ENCODE measurements around the gene IGFN1.
A peak's percentile ranks its signal among the peaks of the same experiment; 100 is the strongest.
"Not testable (repeated sequence)": the region's sequence is repeated elsewhere in the genome, so short reads cannot be mapped to it uniquely, and the experiment has no call there.

Gene IGFN1

DNA sequence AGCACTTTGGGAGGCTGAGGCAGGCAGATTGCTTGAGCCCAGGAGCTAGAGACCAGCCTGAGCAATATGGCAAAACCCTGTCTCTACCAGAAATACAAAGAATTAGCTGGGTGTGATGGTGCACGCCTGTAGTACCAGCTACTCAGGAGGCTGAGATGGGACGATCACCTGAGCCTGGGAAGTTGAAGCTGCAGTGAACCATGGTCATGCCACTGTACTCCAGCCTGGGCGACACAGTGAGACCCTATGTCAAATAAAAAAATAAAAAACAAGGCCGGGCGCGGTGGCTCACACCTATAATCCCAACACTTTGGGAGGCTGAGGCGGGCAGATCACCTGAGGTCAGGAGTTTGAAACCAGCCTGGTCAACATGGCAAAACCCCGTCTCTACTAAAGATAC is 27.6 kb upstream of the IGFN1 start:
- DNase-seq (ENCODE audit: low read depth in 3 of 3, low spot score in 1 of 3), result not testable (repeated sequence)

DNA sequence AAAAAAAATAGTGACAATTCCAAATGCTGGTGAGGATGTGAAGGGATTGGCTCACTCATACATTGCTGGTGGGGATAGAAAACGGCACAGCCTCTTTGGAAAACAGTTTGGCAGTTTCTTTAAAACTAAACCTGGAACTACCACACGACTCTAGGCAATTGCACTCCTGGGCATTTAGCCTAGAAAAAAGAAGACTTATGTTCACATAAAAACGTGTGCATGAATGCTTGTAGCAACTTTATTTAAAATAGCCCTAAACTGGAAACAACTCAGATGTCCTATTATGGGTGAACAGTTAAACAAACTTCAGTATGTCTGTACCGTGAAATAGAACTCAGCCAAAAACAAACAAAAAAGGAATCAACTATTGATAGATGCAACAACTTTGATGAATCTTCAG is 26.9 kb upstream of the IGFN1 start:
- DNase-seq (ENCODE audit: low read depth in 3 of 3, low spot score in 1 of 3), result no peak

DNA sequence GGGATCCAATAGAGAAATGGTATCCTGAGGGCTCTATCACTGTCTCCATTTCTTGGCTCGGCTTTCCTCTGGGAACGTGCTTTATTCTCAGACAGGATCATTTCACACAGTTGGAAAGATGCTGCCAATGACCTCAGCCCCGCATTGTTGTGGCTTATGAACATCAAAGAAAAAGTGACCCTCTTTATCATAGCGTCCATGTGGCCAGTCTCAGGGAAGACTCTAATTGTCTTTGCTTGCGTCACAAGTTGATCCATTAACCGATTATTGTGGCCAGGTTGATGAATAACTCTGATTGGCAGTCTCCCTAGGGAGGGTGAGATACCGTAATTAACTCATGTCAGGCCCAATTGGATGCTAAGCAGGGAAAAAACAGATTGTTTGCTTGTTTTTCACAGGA is 26.0 kb upstream of the IGFN1 start:
- no peak for DNase-seq (ENCODE audit: low read depth in 3 of 3, low spot score in 1 of 3)

DNA sequence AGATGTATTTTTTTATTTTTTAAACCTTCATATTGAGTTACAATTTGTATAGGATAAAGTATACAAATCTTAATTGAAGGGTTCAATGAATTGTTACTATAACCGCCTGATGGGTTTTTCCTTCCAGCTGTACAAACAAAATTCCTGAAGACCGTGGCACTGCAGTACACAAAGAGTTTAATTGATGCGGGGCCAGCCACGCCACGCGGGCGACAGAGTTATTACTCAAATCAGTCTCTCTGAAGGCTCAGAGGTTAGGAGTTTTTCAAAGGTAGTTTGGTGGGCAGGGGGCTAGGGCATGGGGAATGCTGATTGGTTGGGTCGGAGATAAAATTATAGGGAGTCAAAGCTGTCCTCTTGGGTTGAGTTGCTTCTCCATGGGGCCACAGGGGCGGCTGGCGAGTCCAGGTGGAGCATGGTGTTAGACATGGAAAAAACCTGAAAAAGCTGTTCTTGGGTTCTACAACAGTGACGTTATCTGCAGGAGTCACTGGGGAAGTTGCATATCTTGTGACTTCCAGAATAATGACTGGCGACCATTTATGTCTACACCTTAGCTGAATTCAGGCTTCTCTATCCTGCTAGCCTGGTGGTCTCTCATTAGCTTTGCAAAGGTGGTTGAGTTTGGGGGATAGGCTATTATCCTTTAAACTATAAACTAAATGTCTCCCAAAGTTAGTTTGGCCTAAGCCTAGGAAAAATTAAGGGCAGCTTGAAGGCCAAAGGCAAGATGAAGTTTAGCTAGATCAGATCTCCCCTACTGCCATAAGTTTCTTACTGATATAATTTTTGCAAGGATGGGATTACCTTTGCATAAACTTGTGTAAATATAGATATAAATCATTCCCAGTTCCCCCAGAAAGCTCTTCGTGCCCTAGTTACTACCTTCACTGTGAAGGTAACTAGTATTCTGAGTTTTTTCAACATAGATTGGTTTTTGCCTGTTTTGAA is 23.3 kb upstream of the IGFN1 start:
- no peak for DNase-seq (ENCODE audit: low read depth in 3 of 3, low spot score in 1 of 3)

DNA sequence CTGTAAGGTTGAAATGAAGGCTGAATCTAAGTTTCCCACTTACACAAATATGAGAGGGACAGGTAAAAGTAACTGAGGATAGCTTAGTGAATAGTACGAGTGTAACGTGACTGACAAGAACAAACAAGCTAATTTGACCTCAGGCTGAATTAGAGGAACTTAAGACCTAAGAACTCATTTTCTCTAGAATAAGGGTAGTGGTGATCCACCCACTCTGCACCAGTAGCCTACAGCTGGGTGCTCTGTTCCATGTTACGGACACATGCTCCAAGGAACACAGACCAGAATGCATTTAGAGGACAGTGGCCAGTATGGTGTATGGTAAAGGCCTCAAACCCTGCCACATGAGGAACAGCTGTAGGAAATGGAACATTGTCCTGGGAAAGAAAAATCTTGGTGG is 21.4 kb upstream of the IGFN1 start:
- no peak for DNase-seq (ENCODE audit: low read depth in 3 of 3, low spot score in 1 of 3)

DNA sequence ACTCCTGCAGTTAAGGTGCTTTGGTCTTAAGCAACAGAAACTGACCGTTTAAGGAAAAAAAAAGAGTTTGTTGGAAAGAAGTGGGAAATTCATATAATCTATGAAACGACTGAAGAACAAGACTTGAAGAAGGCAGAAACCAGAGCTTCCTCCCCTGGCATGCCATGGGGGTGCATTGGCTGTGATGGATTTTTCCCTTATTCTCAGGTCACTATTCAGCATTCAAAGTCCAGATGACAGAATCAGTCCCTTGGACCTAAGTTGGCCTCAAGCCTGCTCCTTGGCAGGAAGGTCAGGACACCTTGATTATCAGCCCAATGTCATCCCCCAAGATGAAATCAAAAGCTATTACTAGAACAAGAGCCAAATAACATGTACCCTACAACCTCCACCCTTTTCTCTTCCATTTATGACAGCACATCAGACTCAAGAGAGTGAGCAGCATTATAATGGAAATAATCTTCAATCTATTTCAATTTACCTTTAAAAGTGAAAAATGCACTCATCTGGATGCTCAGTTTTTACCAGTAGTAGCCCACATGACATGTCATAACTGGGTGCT is 20.6 kb upstream of the IGFN1 start:
- DNase-seq (ENCODE audit: low read depth in 3 of 3, low spot score in 1 of 3), result no peak

DNA sequence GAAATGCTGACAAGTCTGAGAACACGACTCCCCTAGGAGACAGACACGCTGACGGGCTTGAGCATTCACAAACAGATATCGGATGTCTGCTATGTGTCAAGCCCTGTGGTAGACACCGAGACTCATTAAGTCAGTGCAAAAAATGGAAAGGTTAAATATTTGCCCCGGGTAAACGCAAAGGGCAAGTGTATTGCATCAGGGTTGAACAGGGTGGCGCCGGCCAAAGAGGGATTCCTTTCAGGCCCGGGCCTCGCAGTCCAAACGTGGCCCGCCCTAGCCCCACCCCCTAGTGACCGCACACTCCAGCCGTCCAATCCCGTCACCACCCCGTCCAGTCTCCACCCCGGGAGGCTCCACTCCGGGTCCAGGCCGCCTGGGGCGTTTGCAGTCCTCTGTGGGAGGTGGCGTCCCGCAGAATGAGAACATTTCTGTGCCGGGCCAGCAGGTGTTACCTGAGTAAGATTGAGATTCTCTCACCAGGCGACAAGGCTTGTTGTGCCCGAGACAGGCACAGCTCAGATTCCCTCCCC is 20.0 kb upstream of the IGFN1 start:
- DNase-seq (ENCODE audit: low read depth in 3 of 3, low spot score in 1 of 3), result peak in 2 of 3 donors; percentile 10 to 46

DNA sequence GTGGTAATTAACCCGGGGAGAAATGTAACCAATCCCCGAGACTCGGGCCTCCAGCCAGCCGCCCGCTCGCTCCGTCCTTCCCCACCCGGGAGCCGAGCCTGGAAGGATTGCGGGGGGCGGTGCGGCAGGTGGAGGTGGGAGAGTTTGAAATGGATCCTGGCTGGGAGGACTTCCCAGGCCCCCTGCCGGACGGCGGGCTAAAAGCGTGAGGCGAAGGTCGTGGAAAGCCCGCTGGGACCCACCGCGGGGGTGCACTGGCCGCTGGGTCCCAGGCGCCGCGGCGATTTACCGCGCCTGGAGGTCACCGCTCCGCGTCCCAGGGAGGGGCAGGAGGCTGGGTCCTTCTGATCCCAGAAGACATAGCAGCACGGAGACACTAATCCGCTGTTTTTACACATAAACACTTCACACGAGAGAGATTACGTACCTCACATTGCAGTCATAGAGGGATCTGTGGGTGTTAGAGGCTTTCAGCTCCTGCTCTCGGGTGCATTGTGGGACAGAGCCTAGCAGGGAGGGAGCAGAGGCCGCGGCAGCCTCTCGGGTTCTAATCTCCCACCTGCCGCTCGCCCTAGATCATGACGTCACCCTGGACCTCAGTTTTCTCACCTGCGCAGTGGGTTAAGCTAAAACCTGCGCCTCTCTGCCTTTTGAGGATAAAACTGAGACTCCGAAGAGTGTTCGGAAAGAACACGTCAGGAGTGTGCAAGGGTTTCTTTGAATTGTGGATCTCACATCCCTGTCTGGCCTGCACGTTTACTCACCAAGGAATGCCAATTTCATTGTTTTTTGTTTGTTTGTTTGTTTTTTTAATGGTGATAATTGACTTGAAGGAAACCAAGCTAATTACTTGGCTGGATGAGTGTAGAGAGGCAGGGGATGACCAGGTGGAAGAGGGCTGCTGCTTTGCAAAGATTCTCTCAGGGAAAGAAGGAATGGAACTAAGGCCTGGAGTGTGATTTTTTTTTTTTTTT is 19.3 kb upstream of the IGFN1 start:
- peak in 1 of 3 donors; percentile 21 for DNase-seq (ENCODE audit: low read depth in 3 of 3, low spot score in 1 of 3)

DNA sequence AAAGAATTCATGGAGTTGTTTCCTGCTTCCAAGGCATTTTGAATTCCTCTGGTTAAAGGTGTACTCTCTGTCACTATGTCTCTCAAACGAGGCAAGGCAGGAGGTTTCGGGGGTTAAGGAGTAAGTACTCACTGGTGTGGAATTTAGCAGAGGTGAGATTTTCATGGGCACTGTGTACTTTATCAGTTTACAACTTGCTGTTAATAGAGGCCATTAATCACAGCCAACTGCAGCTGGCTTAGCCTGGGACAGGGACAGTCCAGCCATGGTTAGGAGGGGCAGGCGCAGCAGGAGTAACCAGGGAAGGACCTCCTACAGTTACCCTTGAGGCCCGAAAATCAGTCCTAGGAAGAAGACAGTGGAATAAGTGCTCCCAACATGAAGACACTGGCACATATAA is 18.3 kb upstream of the IGFN1 start:
- DNase-seq (ENCODE audit: low read depth in 3 of 3, low spot score in 1 of 3), result no peak

DNA sequence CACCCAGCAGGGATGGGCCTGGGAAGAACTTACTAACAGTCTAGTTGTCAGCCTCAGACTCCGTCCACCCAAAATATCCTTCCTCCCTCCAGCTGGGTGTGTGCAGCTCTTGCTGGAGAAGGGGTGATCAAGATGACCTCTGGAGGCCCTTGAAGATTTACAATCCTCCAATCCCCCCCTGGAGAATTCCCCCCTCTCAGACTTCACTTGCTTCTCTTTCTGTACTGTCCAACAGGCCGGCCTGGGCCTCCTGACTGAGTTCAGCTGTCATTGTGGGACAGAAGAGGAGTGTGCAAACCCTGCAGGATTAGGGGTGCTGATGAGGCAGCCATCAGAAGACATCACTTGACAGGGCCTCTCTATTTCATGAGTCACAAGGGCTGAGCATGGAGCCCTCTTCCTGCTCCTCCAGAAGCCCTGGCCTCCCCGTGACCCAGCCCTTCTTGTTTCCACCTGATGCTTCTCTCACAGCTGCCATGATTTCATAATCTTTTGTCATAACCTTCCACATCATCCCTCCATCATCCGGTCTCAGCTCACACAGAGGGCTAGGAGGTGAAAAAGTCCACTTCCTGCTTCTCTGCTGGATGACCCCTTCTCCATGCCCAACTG is 17.5 kb upstream of the IGFN1 start:
- DNase-seq (ENCODE audit: low read depth in 3 of 3, low spot score in 1 of 3), result no peak

DNA sequence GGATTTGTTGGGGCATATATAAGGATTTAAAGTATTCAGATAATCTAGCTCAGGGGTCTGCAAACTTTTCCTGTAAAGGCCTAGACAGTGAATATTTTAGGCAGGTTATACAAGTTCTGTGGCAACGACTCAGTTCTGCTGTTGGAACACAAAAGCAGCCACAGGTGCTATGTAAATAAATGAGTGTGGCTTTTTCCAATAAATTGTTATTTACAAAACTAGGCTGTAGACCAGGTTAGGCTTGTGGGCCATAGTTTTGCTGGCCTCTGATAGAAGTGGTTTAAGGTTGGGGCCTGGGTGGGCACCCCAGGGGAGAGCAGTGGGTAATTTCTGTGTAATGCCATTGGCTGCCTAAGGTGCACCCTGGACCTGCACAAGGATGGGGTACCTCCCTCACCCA is 16.9 kb upstream of the IGFN1 start:
- no peak for DNase-seq (ENCODE audit: low read depth in 3 of 3, low spot score in 1 of 3)

DNA sequence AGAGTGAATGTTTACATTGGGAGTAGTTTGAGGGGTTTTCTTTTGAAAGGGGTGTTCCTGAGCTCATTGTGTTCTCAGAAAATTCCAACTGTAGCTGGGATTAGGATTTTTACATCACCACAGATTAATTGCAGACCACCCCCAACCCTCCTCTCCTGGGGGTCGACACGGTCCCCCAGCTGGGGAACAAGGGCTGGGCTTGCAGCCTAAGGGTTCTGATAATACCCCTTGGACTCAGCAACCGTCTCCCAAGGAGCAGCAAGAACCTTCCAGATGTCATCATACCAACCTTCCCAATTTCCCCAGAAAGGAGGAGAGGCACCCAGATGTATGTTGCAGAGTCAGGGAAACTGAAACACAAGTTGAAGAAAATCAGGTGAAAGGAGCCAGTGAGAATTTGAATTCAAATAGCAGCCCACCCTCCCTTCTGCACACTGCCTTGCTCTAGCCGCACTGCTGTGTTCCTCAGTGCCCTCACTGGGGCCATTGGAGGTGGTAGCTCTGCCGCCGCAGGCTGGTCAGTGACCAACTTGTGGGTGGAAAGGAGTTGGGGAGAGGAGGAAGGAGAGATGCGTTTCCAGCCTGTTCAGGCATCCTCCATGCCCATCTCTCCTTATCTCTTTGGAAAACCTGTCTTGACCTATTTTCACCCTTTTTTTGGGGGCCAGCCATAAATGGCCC is 14.7 kb upstream of the IGFN1 start:
- no peak for DNase-seq (ENCODE audit: low read depth in 3 of 3, low spot score in 1 of 3)

DNA sequence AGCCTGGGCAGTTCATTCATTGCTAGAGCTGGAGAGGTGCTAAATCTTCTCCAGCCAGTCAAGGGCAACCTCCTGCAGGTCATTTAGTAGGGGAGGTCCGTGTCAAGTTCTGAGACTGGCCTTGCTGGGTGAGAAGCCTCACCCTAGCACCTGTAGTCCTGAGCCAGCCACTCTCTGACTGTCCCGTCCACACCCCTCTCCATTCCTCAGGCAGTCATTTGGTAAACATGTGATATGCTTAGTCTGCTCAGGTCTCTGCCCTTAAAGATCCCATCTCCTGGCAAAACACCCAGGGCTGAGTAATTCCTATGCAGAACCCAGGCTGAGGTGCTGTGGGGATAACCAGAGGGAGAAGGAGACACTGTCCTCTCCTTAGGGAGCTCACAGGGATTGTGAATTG is 13.7 kb upstream of the IGFN1 start:
- no peak for DNase-seq (ENCODE audit: low read depth in 3 of 3, low spot score in 1 of 3)

DNA sequence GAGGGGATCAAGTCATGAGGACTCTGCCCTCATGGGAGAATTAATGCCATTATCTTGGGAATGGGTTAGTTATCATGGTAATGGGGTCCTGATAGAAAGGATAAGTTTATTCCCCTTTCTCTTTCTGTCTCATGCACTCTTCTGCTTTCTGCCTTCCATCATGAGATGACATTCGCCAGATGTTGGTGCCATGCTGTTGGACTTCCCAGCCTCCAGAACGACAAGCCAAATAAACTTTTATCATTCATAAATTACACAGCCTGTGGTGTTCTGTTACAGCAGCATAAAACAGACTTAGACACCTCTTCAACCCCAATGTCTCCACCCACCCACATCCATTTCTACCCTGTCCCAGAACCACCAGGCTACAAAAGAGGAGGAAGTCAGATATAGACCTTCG is 11.9 kb upstream of the IGFN1 start:
- DNase-seq (ENCODE audit: low read depth in 3 of 3, low spot score in 1 of 3), result no peak

DNA sequence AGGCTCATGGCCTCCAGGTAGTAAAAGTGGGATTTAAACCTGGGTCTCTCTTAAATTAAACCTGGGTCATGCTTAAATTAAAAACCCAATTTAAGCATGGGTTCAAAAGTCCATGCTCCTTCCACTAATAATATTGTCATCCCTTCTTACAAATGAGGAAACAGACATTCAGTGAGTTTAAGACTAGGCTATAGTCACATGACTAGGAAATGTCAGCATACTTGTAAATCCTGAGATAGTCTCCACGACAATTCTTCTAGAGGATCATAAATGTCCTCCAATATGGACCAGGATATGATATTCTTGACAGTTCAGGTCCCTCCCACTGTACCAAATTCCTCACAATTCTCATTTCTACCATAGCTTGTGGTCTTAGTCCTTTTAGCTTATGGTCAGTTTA is 10.5 kb upstream of the IGFN1 start:
- no peak for DNase-seq (ENCODE audit: low read depth in 3 of 3, low spot score in 1 of 3)

DNA sequence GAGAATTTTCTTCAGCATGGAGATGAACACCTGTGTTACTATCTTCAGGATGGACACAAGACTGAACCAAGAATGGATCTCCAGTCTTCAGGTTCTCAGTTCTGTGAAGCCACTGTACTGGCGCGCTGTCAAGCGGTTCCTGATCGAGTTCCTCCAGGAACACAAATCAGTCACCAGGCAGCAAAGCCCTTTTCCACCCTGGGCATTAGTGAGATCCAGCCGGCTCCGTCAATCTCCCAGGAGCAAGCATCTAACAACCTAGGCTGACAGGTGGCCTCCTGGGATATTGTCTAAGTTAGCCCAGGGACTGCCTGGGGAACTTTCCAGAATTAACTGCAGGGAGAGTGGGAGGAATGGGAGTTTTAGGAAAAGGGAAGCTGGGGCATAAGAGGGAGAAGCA is 9.7 kb upstream of the IGFN1 start:
- DNase-seq (ENCODE audit: low read depth in 3 of 3, low spot score in 1 of 3), result no peak

DNA sequence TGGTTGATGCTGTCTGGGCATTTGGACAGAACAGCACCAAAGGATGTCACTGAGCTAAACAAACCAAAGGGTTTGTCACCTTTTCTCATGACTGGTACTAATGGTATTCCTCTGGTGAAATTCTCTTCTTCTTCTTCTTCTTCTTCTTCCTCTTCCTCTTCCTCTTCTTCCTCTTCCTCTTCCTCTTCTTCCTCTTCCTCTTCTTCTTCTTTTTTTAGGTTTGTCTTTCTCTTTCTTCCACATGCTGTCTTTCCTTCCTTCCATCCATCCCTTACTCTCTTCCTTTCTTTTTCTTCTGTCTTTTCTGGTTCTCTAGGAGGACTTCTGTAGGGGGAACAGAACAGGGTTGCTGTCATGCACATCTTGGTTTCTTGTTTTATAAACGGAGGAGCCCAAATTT is 9.3 kb upstream of the IGFN1 start:
- DNase-seq (ENCODE audit: low read depth in 3 of 3, low spot score in 1 of 3), result no peak

DNA sequence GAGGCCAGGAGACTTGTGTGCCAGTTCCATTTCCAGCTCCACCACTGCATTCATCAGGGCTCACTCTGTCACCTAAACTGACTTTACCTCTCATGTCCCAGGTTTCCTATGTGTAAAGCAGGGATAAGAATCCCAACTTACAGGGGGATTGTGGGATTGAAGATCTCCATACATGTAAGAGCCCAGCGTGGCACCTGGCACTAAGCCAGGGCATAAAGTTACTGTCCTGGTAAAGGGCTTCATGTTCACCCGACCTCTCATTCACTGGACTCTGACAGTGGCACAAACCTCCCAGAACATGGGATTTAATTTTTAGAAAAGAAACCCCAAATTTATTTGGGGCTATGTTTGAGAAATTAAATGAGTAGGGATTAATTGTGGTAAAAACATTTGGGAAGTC is 8.9 kb upstream of the IGFN1 start:
- no peak for DNase-seq (ENCODE audit: low read depth in 3 of 3, low spot score in 1 of 3)

DNA sequence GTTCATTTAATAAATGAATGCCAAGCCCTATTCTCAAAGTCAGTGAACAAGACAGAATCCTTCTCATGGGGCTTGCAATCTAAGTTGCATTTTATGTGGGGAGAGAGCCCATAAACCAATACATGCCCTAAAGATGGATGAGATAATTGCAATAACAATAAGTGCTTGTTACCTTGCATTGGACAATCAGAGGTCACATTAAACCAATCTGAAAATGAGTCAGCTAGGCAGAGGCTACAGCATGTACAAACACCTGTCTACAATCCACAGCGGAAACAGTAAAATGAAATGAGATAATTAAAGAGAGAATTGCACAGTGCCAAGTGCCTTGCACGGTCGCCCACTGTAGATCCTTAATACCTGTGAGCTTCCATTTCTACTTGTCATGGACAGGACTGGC is 7.4 kb upstream of the IGFN1 start:
- DNase-seq (ENCODE audit: low read depth in 3 of 3, low spot score in 1 of 3), result no peak

DNA sequence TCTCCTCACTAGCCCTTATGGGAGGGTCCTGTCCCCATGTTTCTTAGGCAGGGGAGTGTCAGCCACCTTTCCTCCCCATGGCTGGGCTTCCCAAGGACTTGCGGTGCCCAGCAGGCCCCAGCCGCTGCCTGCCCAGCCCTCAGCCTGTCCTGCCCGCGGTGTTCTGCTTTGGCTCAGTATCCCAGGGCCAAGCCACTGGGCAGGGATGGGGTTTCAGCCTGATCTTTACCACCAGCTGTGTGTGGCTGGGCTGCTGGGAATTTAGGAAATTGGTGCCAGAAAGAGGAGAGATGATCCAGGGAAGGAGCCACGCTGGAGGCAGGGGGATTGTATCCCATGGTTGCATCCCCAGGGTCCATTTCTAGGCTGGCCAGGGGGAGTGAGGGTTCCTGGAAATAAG is 6.9 kb upstream of the IGFN1 start:
- DNase-seq (ENCODE audit: low read depth in 3 of 3, low spot score in 1 of 3), result no peak
